Fibroblast of pulmonary artery (primary cell): ENCODE results near the gene CPAMD8.

ENCODE experiments used
- DNase-seq: peaks from one replicate; pipeline ENCODE4 v3.0.0-alpha.2; 2010; ENCODE audit warnings: low read depth
- H3K4me3 ChIP-seq: replicated peaks from 2 replicates; pipeline ENCODE4 v1.5.1; 2011; ENCODE audit warnings: low read depth, mild to moderate bottlenecking, control low read depth, low read length, moderate library complexity
- CTCF ChIP-seq: IDR thresholded peaks from 2 replicates; pipeline ENCODE4 v1.5.1; 2011; ENCODE audit warnings: mild to moderate bottlenecking, control low read depth, low read length, inconsistent platforms; ENCODE audit errors: missing control alignments

The CPAMD8 gene

DNA sequence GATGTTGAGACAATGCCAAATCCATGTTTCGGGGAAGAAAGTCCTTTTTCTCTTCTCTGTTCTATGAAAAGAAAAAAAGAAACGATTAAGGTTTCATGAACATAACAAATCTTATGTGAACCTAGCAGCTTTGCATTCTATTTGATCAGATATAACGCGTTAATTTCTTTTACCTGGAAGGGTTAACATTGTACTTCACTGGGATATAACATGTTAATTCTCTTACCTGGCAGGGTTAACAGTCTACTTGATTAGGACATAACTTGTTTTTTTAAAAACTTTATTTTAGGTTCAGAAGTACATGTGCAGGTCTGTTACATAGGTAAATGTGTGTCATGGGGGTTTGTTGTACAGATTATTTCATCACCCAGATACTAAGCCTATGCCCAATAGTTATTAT lies 68.8 kb downstream of the CPAMD8 start:
- no peak for DNase-seq
- TF ChIP-seq CTCF = no peak
- no peak overlapping the region for H3K4me3 ChIP-seq

DNA sequence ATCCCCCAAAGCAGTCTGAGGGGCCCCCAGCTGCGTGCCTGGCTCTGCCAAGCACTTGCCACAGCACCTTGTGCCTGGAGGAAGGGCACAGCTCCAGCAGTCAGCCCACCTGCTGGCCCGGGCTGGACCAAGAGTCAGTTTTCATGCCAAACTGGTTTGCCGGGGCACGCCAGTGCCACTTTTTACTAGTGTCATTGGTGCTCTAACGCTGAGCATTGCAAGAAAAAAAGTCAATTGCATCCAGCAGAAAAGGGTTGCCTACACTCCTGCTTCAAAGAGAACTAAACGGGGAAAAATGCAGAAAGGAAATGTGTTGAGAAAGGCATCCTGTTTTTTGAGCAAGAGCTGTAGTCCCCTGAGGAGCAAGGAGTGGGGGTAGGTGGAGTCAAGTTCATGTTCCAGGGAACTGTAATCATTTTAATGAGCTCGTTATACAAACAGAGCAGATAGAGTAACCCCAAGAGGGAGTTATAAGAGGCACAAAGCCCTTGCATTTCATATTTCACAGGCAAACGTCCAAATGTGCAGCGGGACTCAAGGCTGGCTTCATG lies 69.4 kb downstream of the CPAMD8 start:
- DNase-seq = peak; percentile 76
- H3K4me3 ChIP-seq = no peak overlapping the region
- no peak for TF ChIP-seq CTCF

GRCh38 chr19:16955161-16955560 lies 71.4 kb downstream of the CPAMD8 start:
- DNase-seq = no peak
- TF ChIP-seq CTCF = no peak
- H3K4me3 ChIP-seq = no peak overlapping the region

- no peak overlapping the region for H3K4me3 ChIP-seq
- DNase-seq = no peak
- no peak for TF ChIP-seq CTCF
Observed at GRCh38 chr19:16952046-16952445, 74.6 kb downstream of the CPAMD8 start.

DNA sequence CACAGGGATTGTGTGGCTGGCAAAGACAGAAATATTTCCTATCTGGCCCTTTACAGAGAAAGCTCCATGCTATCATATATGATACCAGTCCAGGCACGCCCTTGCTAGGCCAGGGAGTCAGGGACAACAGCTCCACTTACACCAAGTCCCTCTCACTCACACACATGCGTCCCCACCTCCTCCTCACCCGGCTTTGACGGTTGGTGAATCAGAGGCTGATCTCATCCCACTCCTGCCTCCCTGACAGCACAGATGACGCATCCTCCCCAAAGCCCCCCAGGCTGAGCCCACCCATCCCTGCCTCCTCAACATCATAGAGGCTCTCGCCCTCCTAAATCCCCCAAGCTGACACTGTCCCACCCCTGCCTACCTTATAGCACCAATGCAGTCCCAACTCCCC lies 75.1 kb downstream of the CPAMD8 start:
- H3K4me3 ChIP-seq = no peak overlapping the region
- no peak for DNase-seq
- TF ChIP-seq CTCF = no peak

DNA sequence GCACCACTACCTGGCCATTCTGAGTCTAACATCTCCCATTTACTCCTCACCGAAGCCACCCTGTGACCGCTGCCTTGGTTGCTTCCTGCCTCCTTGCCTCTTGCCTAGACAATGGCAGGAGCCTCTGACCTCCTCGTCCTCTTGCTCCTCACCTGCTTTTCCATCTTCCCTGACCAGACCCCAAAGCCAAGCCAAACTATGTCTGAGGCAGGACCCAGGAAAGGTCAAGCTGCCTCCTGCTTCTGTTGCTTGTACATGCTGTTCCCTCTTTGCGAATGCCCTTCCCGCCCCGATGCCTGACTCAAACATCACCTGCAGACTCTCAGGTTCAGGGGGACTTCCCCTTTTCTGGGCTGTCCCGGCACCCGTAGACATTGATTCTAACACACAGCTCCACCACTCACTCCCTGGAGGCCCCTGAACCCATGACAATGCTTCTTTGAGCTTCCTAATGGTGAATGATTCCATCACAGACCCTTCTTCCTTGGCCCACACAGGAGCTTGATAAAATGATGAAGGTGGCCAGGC lies 77.0 kb downstream of the CPAMD8 start:
- no peak overlapping the region for H3K4me3 ChIP-seq
- no peak for DNase-seq
- TF ChIP-seq CTCF = no peak
